HCEC 1CT (cell line): Measurements from ENCODE around the gene ANKS1B.
"Not testable (repeated sequence)": the region's sequence is repeated elsewhere in the genome, so short reads cannot be mapped to it uniquely, and the experiment has no call there.

ENCODE experiments used
- DNase-seq: peaks from one replicate; pipeline ENCODE4 v3.0.0-alpha.2; 2017

Gene ANKS1B

GRCh38 chr12:99859126-99859525, 125.6 kb downstream of the ANKS1B start:
- no peak for DNase-seq

GRCh38 chr12:99852666-99853065, 132.1 kb downstream of the ANKS1B start:
- DNase-seq, result no peak

DNA sequence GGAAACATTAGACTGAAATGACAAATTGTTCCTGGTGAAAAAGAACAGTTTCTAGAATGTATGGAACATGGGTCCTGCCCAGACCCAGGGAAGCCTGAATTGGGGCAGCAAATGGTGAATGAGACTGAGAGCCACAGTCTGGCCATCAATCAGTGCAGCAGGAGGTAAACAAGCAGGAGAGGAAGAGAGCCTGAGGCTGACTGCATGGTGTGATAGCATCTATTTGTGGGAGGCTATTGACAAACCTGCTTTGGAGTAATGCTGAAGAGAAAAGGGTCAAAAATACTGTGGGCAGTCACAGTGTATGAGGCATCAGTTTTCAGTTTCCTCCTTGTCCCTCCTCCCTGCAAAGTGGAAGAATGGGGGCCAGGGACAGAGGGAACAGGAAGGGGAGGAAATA, 136.8 kb downstream of the ANKS1B start:
- DNase-seq, result no peak

- no peak for DNase-seq
These were observed 150.0 kb downstream of the ANKS1B start for GRCh38 chr12:99834710-99835109.

- no peak for DNase-seq
These were observed 151.3 kb downstream of the ANKS1B start for GRCh38 chr12:99833397-99833796.

- no peak for DNase-seq
These were observed 159.7 kb downstream of the ANKS1B start for GRCh38 chr12:99824900-99825542.

GRCh38 chr12:99822273-99822672, 162.5 kb downstream of the ANKS1B start:
- DNase-seq, result no peak

DNA sequence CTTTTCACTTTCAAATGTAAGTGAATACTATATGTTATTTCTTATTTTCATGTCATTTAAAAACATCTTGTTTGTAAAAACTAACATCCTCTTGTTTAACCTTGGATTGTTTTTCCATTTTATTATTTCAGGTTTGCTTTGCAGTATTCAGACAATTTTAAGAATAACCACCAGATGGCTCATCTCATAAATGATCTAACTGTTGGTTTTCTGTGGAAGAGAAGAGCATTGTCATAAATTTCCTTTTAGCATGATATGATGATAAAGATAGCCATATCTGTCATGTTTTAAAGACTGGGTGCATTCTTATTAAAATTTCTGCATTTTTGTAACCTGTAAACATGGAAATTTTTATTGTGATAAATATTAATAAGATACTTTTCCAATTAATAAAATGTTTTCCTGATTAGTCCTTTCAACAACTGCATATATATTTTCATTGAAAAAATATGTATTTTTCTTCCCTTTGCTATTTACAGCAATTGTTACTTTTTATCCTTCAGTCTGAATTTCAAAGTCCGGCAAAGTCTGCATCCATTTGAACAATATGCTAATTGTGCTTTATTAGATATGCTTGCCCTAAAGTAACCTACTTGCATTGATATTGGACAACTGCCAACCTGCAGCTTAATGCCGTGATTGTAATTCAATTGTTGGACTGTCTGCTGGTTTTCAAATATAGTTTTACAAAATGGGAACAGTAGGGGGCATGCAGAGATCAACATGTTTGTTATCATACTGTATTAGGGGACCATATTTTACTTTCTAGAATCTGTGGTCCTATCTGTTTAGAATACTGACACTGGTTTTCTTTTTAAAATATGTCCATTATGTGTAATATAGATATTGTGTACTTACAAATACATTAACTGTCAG, 173.8 kb downstream of the ANKS1B start:
- DNase-seq, result peak; percentile 22

DNA sequence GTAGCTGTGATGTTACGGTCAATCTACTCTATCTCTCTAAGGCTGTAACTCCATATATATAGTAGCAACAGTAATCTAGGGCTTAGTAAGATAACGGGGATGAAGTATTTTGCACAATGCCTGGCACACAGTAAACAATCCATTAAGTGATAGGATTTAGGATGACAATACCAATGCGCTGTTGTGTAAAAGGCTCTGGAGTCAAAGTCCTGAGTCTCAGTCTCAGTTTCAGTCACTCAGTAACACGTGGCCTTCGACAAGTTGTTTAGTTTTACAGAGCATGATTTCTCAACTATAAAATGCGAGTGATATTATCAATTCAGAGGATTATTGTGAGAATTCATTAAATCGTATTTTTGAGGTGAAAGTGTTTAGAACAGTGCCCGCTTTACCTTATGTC, 174.8 kb downstream of the ANKS1B start:
- DNase-seq, result no peak

DNA sequence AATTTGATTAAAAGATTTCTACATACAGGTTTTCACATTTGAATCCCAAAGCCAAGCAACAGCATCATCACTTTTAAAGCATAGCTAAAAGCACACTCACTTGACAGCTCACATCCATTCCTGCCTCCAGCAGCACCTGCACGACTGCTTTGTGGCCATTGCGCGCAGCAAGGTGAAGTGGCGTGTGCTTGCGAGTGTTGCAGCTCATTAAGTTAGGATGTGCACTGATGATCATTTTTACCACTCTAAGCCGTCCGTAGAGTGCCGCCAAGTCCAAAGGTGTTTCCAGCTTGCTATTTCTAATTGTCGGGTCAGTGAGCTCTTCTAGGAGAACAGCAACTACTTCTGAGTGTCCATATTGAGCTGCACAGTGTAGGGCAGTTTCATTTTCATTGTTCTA, 178.4 kb downstream of the ANKS1B start:
- DNase-seq, result no peak

DNA sequence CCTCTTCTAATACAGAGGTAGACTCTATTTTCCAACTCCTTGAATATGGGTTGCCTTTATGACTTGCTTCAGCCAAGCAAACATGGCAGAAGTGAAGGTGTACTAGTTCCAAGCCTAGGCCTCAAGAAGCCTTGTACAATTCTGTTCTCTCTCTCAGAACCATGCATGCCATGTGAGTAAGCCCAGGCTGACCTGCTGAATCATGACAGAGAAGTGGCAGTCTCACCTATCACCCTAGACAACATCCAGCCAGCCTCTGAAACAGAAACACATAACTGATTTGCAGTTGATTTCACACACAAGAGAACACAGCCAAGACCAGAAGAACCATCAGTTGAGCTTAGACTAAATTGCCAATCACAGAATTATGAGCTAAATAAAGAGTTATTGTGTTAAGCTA, 180.0 kb downstream of the ANKS1B start:
- no peak for DNase-seq

DNA sequence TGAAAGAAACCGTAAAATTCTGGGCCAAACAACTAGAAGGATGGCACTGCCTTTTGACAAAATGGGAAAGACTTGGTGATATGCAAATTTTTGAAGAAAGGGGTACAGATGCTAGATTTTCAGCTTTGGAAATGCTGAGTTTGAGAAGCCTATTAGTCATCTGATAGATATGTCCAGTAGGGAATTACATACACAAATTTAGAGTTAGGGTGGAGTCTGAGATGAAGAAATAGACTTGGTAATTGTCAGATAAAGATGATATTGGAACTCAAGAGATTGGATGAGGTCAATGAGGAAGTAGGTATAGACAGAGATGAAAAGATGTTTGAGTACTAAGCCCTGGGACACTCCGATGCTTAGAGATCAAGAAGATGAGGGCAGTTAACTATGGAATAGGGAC, 184.1 kb downstream of the ANKS1B start:
- no peak for DNase-seq

GRCh38 chr12:99797931-99798330, 186.8 kb downstream of the ANKS1B start:
- not testable (repeated sequence) for DNase-seq

- DNase-seq, result no peak
These were observed 201.3 kb downstream of the ANKS1B start for GRCh38 chr12:99783421-99783820.

GRCh38 chr12:99772274-99772673, 212.5 kb downstream of the ANKS1B start:
- no peak for DNase-seq

DNA sequence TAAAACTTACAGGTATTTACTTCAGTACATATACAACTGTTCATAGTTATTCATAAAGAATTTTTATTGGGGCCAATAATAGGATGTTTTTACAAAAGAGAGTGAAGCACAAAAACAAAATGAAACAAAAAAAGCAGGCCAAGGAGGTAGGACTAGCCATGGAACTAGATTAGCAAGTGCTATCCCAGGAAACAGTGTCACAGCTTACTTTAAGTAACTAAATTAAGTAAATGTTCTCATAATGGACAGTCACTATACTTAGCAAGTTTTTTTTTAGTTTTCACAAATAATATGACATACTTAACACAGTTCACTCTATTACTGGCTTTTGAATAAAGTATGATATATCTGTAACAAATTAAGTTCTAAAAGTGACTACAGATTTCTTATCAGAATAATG, 213.1 kb downstream of the ANKS1B start:
- no peak for DNase-seq

GRCh38 chr12:99769396-99769980, 215.2 kb downstream of the ANKS1B start:
- DNase-seq, result no peak

GRCh38 chr12:99768758-99769157, 216.0 kb downstream of the ANKS1B start:
- no peak for DNase-seq

DNA sequence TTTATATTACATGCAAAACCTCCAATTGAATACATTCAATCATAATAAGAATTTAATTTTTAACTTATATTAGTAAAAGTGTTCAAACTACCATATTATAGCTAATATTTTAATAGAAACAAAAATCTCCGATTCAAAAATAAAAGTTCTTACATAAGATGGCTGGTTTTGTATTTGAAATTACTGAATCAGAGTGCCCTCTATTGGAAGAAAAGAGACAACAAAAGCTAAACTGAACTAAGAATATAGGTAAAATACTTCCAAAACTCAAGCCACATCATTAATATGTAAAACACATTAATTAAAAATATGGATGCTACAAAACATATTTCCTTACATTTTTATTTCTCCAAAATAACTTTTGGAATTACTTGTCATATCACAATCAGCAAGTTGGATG, 216.9 kb downstream of the ANKS1B start:
- DNase-seq, result peak; percentile 24

- no peak for DNase-seq
These were observed 218.3 kb downstream of the ANKS1B start for GRCh38 chr12:99766408-99766807.

- DNase-seq, result no peak
These were observed 219.1 kb downstream of the ANKS1B start for GRCh38 chr12:99765469-99766114.

DNA sequence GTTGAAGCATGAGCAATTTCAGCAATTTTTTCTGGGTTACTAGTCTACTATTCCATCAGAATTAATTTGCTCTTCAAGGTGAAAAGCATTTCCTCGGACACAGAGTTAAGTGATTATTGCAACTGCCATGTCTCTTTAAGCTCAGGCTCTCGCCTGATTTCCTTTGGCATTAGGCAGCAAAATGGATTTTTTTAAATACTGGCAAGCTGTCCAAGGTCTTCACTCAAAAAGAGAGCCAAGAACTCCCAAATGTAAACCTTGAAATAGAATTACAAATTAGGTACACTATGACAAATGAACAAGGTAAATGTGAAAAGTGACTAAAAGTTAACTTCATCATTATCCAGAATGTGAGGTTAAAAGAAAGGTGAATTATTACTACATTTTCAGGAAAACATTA, 225.3 kb downstream of the ANKS1B start:
- no peak for DNase-seq

DNA sequence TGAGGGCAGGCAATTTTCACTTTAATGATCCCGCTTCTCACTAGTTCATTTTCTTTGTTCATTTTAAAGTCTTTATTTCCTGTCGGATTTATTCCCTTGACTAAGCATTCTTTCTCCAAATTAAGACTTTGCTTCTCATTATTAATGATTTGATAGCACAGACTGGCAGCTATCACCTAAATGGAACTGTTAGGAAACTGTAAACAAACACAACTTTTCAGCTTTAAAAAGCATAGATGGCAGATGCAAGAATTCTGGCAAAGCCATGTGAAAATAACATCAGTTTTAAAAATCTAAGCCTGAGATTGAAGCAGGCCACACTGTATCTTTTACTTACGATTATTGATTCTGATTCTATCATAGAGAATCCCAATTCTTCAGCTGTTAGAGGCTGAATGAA, 225.7 kb downstream of the ANKS1B start:
- no peak for DNase-seq

- no peak for DNase-seq
These were observed 232.0 kb downstream of the ANKS1B start for GRCh38 chr12:99752740-99753139.
